Activated CD4-positive, alpha-beta T cell treated with anti-CD3 and anti-CD28 coated beads for 24 hours (primary cell): Measurements from ENCODE around the gene CAB39L.

Experiments
- DNase-seq, 2 donors: peaks; one replicate each; pipeline ENCODE4 v3.0.0-alpha.2; 2020; ENCODE audit warnings: low read depth in 2 of 2

CAB39L gene

GRCh38 chr13:49288458-49288857 lies 155.4 kb downstream of the CAB39L start:
- DNase-seq = no peak

- no peak for DNase-seq
Observed at GRCh38 chr13:49287995-49288394, 155.9 kb downstream of the CAB39L start.

- DNase-seq = no peak
Observed at GRCh38 chr13:49279885-49280284, 164.0 kb downstream of the CAB39L start.

- DNase-seq = no peak
Observed at GRCh38 chr13:49279112-49279511, 164.8 kb downstream of the CAB39L start.

- DNase-seq = no peak
Observed at GRCh38 chr13:49278211-49278610, 165.7 kb downstream of the CAB39L start.

GRCh38 chr13:49272296-49272695 lies 171.6 kb downstream of the CAB39L start:
- DNase-seq = no peak

GRCh38 chr13:49271264-49271663 lies 172.6 kb downstream of the CAB39L start:
- no peak for DNase-seq

GRCh38 chr13:49265822-49266221 lies 178.0 kb downstream of the CAB39L start:
- no peak for DNase-seq

- no peak for DNase-seq
Observed at GRCh38 chr13:49262634-49263033, 181.2 kb downstream of the CAB39L start.

- no peak for DNase-seq
Observed at GRCh38 chr13:49259586-49259985, 184.3 kb downstream of the CAB39L start.
